Esophagus muscularis mucosa (tissue), 4 donors: Measurements from ENCODE around the gene MYO1E. TPM values are rescaled to one million over a fixed set of nuclear protein-coding genes. Genes with fewer than 3 reads are reported as not detected.

Experiments
- DNase-seq: peaks from one replicate; pipeline ENCODE4 v3.0.0-alpha.2; 2017; ENCODE audit errors: extremely low spot score
- H3K27ac ChIP-seq, 4 donors: fragments of 200-600 bp; sonication (generic); replicated peaks in 1 of 4; 1 replicate in 3 of 4; 2 replicates in 1 of 4; pipeline ENCODE4 v1.5.1; 2016 to 2019; ENCODE audit warnings: mild to moderate bottlenecking in 1 of 4
- H3K27me3 ChIP-seq, 4 donors: fragments of 200-600 bp; sonication (generic); one replicate each; pipeline versions ENCODE4 v1.5.1 to v1.6.0; 2016 to 2019
- H3K36me3 ChIP-seq, 4 donors: fragments of 200-600 bp; sonication (generic); one replicate each; pipeline ENCODE4 v1.5.1; 2016 to 2019
- H3K4me1 ChIP-seq, 4 donors: fragments of 200-600 bp; sonication (generic); one replicate each; pipeline ENCODE4 v1.5.1; 2016 to 2019
- H3K4me3 ChIP-seq, 4 donors: fragments of 200-600 bp; sonication (generic); 1 replicate in 2 of 4; 2 replicates in 2 of 4; pipeline ENCODE4 v1.5.1; 2016 to 2019; ENCODE audit warnings: mild to moderate bottlenecking in 4 of 4, moderate library complexity in 1 of 4
- H3K9me3 ChIP-seq, 4 donors: fragments of 200-600 bp; sonication (generic); 1 replicate in 3 of 4; 2 replicates in 1 of 4; pipeline ENCODE4 v1.5.1; 2016 to 2019
- EP300 ChIP-seq: sonication (generic); formaldehyde crosslinking; IDR thresholded peaks from one replicate; pipeline ENCODE4 v1.6.1; 2017; ENCODE audit warnings: antibody characterized with exemption
- POLR2A ChIP-seq: fragments of 450-650 bp; IDR thresholded peaks from one replicate; pipeline ENCODE4 v1.6.1; 2017; ENCODE audit warnings: antibody characterized with exemption, moderate library complexity, mild to moderate bottlenecking, low read depth
- POLR2AphosphoS5 ChIP-seq, 2 donors: sonication (generic); formaldehyde crosslinking; IDR thresholded peaks; one replicate each; pipeline ENCODE4 v1.6.1; 2017; ENCODE audit warnings: antibody characterized with exemption in 2 of 2
- WGBS: methylation state at CpG from one replicate; pipeline ENCODE4 v1.1.5; 2018; 5-methylcytosine and 5-hydroxymethylcytosine counted together
- intact Hi-C: fragments of 100-400 bp; cut with DNase I; formaldehyde crosslinking; loops from one replicate; pipeline ENCODE4 v1.15.1; 2023
- total RNA-seq, 4 donors: library from RNA; depleted of rRNA; stranded (reverse); fragments of >200 nt; gene quantifications; one replicate each; pipeline versions ENCODE4 v1.1.0 to v1.2.1, GENCODE V29; 2016
- TF ChIP-seq, protein P1 (sequence below), 3 experiments: fragments of 200-600 bp in 2 of 3; fragments of 450-650 bp in 1 of 3; sonication (generic) in 2 of 3; IDR thresholded peaks; one replicate each; pipeline ENCODE4 v1.5.1; 2017 to 2019; ENCODE audit warnings: antibody characterized with exemption in 3 of 3, mild to moderate bottlenecking in 2 of 3, moderate library complexity in 1 of 3

The MYO1E gene
- total RNA-seq, 4 donors from 2014 or later: 32.7 to 39.9 (median 37.6) TPM

DNA sequence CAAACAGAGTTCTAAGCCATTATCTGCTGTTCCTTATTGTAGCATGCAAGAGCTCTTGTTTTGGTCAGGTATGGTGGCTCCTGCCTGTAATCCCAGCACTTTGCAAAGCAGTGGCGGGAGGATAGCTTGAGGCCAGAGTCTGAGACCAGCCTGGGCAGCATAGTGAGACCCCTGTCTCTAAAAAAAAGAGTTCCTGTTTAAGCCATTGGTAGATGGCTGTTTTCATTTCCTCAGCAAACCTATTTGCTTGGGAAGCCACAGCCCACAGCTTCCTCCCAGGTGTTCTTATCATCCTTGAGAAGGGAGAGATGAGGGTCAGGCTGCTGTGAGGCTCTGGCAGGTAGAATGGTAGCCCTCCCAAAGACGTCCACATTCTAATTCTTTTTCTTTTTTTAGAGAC, 40.9 kb upstream of the MYO1E start:
- WGBS: 62% methylated on average over 2 of the region's 2 CpGs
- Histone ChIP-seq H3K36me3 (no peaks in the 10 kb centered on the region), H3K4me3 (no peak overlapping the region), H3K27me3 (no peaks in the 10 kb centered on the region), H3K27ac (no peak overlapping the region), H3K9me3 (no peaks in the 10 kb centered on the region), H3K4me1 (no peaks in the 10 kb centered on the region)
- no peak for DNase-seq
- TF ChIP-seq EP300 (no peak), POLR2A (no peak), POLR2AphosphoS5 (IDR thresholded peaks at IDR 0.05) (no peak)
- TF ChIP-seq, protein P1, sequence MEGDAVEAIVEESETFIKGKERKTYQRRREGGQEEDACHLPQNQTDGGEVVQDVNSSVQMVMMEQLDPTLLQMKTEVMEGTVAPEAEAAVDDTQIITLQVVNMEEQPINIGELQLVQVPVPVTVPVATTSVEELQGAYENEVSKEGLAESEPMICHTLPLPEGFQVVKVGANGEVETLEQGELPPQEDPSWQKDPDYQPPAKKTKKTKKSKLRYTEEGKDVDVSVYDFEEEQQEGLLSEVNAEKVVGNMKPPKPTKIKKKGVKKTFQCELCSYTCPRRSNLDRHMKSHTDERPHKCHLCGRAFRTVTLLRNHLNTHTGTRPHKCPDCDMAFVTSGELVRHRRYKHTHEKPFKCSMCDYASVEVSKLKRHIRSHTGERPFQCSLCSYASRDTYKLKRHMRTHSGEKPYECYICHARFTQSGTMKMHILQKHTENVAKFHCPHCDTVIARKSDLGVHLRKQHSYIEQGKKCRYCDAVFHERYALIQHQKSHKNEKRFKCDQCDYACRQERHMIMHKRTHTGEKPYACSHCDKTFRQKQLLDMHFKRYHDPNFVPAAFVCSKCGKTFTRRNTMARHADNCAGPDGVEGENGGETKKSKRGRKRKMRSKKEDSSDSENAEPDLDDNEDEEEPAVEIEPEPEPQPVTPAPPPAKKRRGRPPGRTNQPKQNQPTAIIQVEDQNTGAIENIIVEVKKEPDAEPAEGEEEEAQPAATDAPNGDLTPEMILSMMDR (IDR thresholded peaks at IDR 0.05): no peak
- intact Hi-C loops: no loop called here

DNA sequence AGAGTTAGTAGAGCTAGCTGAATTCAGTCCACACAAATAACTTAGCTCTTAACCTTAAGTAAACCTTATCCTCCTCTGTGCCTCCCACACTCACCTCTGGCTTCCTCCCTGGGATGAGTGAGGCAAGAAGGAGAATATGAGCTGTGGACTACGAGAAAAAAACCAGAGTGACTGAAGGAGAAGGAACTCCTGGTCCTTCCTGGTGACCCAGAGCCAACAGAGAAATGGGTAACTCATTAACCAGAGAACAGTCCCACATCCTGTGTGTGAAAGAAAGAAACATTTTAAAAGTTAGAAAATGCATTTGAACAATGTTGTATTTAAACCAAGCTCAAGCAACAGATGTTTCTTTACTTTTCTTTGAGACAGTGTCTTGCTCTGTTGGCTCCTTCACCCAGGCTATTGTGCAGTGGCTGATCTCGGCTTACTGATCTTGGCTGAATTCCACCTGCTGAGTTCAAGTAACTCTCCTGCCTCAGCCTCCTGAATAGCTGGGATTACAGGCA, 37.8 kb upstream of the MYO1E start:
- no peak for DNase-seq
- intact Hi-C loops: no loop called here

DNA sequence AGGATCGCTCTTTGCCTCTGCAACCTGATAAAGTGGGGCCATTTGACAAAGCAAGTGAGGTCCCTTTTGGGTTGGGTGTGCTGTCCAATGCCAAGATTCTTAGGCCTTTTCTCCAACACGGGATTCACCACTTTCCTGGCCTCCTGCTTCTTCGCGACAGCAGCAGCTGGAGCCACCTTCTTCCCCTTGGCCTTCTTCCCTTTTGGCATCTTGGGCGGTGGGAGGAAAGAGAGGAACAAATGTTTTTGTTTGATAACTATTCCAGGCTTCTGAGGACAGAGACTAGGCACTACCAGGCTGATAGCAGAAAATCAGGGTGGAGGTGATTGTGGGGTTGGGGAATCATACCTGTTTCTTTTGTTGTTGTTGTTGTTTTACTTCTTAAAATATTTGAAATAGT, 35.3 kb upstream of the MYO1E start:
- Histone ChIP-seq H3K27me3 (no peaks in the 10 kb centered on the region), H3K4me1 (no peaks in the 10 kb centered on the region), H3K27ac (no peak overlapping the region), H3K36me3 (no peaks in the 10 kb centered on the region), H3K4me3 (no peak overlapping the region), H3K9me3 (no peaks in the 10 kb centered on the region)
- WGBS: 56% methylated on average over 5 of the region's 5 CpGs
- TF ChIP-seq POLR2A: no peak
- TF ChIP-seq EP300: no peak
- TF ChIP-seq, protein P1 (IDR thresholded peaks at IDR 0.05): no peak
- TF ChIP-seq POLR2AphosphoS5 (IDR thresholded peaks at IDR 0.05): no peak
- no peak for DNase-seq
- intact Hi-C loops: no loop called here

More for the DNA sequence above, 37.8 kb upstream of the MYO1E start:
- H3K36me3 ChIP-seq: no peaks in the 10 kb centered on the region
- TF ChIP-seq POLR2A: no peak
- TF ChIP-seq POLR2AphosphoS5 (IDR thresholded peaks at IDR 0.05): no peak
- TF ChIP-seq, protein P1 (IDR thresholded peaks at IDR 0.05): no peak
- no peak for TF ChIP-seq EP300
- H3K27me3 ChIP-seq: no peaks in the 10 kb centered on the region
- H3K27ac ChIP-seq: no peak overlapping the region
- no peak overlapping the region for H3K4me3 ChIP-seq
- H3K4me1 ChIP-seq: no peaks in the 10 kb centered on the region
- 18% methylated on average over 2 of the region's 2 CpGs for WGBS
- H3K9me3 ChIP-seq: no peaks in the 10 kb centered on the region

DNA sequence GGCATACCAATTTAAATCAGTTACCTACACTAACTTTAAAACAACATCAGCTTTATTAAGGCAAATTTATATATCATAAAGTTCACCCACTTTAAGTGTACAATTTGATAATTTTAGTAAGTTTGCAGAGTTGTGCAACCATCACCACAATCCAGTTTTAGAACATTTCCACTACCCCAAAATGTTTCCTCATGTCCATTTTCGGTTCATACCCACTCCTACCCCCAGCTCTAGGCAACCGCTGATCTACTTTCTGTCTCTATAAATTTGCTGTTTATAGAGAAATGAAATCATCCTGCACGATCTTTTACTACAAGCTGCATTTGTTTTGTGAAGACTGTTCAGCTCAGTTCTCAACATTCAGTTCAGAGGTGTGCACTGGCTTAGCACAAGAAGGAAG, 33.8 kb upstream of the MYO1E start:
- no peak overlapping the region for H3K4me3 ChIP-seq
- 78% methylated on average over 3 of the region's 3 CpGs for WGBS
- intact Hi-C loops: no loop called here
- TF ChIP-seq, protein P1 (IDR thresholded peaks at IDR 0.05): no peak
- TF ChIP-seq POLR2A (no peak), POLR2AphosphoS5 (IDR thresholded peaks at IDR 0.05) (no peak), EP300 (no peak)
- no peaks in the 10 kb centered on the region for H3K4me1 ChIP-seq
- H3K27ac ChIP-seq: no peak overlapping the region
- no peaks in the 10 kb centered on the region for H3K36me3 ChIP-seq
- no peak for DNase-seq
- no peaks in the 10 kb centered on the region for H3K9me3 ChIP-seq
- H3K27me3 ChIP-seq: no peaks in the 10 kb centered on the region

DNA sequence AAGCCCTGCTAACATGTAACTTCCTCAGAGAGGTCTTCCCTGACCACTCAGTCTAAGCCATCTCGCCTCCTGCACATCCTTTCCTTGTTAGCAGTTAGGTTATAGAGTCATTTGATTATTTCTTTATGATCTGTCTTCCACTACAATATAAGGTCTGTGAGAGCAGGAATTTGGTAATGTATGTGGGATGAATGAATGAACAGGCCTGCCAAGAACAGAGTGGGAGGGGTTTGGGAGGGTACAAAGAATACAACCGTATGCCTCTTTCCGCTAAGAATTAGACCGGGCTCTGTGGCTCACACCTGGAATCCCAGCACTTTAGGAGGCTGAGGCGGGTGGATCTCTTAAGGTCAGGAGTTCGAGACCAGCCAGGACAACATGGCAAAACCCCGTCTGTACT, 32.4 kb upstream of the MYO1E start:
- H3K4me1 ChIP-seq: no peaks in the 10 kb centered on the region
- DNase-seq: no peak
- no peaks in the 10 kb centered on the region for H3K27me3 ChIP-seq
- no peak overlapping the region for H3K4me3 ChIP-seq
- H3K9me3 ChIP-seq: no peaks in the 10 kb centered on the region
- no peak for TF ChIP-seq EP300
- TF ChIP-seq, protein P1 (IDR thresholded peaks at IDR 0.05): no peak
- TF ChIP-seq POLR2AphosphoS5 (IDR thresholded peaks at IDR 0.05): no peak
- no peak for TF ChIP-seq POLR2A
- 72% methylated on average over 7 of the region's 7 CpGs for WGBS
- no peak overlapping the region for H3K27ac ChIP-seq
- intact Hi-C loops: no loop called here
- no peaks in the 10 kb centered on the region for H3K36me3 ChIP-seq
